ENCODE results near the gene TUBGCP2. TPM values are rescaled to one million over a fixed set of nuclear protein-coding genes. Genes with fewer than 3 reads are reported as not detected.

The TUBGCP2 gene
- total and polyA plus RNA-seq, 9 of the 15 experiments (the other 6 are each of a cell fraction or from before 2014, with no cell fraction given), result 4.3 to 56.6 (median 28.4) TPM

DNA sequence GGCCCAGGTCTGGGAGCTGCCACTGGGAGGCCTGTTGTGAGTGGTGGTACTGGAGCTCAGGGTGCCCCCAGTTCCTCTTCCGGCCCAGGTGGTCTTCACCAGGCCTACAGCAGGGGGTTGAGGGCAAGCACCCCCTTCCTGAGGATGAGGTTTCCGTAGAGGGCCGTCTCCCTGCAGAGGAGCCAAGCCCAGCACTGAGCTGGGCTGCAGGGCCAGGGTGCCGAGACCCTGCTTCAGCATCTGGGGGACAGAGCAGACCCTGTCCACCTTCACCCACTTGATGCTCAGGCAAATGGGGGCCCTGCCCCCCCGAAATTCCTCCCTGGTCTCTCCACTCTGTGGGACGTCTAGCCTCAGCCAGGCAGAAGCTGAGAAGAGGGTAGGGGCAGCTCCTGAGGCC is 46.6 kb upstream of the TUBGCP2 start (continued):
- TF ChIP-seq, protein P1, sequence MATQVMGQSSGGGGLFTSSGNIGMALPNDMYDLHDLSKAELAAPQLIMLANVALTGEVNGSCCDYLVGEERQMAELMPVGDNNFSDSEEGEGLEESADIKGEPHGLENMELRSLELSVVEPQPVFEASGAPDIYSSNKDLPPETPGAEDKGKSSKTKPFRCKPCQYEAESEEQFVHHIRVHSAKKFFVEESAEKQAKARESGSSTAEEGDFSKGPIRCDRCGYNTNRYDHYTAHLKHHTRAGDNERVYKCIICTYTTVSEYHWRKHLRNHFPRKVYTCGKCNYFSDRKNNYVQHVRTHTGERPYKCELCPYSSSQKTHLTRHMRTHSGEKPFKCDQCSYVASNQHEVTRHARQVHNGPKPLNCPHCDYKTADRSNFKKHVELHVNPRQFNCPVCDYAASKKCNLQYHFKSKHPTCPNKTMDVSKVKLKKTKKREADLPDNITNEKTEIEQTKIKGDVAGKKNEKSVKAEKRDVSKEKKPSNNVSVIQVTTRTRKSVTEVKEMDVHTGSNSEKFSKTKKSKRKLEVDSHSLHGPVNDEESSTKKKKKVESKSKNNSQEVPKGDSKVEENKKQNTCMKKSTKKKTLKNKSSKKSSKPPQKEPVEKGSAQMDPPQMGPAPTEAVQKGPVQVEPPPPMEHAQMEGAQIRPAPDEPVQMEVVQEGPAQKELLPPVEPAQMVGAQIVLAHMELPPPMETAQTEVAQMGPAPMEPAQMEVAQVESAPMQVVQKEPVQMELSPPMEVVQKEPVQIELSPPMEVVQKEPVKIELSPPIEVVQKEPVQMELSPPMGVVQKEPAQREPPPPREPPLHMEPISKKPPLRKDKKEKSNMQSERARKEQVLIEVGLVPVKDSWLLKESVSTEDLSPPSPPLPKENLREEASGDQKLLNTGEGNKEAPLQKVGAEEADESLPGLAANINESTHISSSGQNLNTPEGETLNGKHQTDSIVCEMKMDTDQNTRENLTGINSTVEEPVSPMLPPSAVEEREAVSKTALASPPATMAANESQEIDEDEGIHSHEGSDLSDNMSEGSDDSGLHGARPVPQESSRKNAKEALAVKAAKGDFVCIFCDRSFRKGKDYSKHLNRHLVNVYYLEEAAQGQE (IDR thresholded peaks at IDR 0.05; ENCODE audit: borderline replicate concordance), result no peak
- TF ChIP-seq, protein P1 (CRISPR knock-in tag; IDR thresholded peaks at IDR 0.05; ENCODE audit: low read depth), result no peak
- TF ChIP-seq, protein P2, sequence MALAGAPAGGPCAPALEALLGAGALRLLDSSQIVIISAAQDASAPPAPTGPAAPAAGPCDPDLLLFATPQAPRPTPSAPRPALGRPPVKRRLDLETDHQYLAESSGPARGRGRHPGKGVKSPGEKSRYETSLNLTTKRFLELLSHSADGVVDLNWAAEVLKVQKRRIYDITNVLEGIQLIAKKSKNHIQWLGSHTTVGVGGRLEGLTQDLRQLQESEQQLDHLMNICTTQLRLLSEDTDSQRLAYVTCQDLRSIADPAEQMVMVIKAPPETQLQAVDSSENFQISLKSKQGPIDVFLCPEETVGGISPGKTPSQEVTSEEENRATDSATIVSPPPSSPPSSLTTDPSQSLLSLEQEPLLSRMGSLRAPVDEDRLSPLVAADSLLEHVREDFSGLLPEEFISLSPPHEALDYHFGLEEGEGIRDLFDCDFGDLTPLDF (CRISPR knock-in tag; IDR thresholded peaks at IDR 0.05), result no peak
- TF ChIP-seq, protein P3, sequence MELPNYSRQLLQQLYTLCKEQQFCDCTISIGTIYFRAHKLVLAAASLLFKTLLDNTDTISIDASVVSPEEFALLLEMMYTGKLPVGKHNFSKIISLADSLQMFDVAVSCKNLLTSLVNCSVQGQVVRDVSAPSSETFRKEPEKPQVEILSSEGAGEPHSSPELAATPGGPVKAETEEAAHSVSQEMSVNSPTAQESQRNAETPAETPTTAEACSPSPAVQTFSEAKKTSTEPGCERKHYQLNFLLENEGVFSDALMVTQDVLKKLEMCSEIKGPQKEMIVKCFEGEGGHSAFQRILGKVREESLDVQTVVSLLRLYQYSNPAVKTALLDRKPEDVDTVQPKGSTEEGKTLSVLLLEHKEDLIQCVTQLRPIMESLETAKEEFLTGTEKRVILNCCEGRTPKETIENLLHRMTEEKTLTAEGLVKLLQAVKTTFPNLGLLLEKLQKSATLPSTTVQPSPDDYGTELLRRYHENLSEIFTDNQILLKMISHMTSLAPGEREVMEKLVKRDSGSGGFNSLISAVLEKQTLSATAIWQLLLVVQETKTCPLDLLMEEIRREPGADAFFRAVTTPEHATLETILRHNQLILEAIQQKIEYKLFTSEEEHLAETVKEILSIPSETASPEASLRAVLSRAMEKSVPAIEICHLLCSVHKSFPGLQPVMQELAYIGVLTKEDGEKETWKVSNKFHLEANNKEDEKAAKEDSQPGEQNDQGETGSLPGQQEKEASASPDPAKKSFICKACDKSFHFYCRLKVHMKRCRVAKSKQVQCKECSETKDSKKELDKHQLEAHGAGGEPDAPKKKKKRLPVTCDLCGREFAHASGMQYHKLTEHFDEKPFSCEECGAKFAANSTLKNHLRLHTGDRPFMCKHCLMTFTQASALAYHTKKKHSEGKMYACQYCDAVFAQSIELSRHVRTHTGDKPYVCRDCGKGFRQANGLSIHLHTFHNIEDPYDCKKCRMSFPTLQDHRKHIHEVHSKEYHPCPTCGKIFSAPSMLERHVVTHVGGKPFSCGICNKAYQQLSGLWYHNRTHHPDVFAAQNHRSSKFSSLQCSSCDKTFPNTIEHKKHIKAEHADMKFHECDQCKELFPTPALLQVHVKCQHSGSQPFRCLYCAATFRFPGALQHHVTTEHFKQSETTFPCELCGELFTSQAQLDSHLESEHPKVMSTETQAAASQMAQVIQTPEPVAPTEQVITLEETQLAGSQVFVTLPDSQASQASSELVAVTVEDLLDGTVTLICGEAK (IDR thresholded peaks at IDR 0.05), result no peak
- TF ChIP-seq, protein P3 (CRISPR knock-in tag; IDR thresholded peaks at IDR 0.05), result no peak
